ENCODE data around the gene LRRC61. TPM values are rescaled to one million over a fixed set of nuclear protein-coding genes. Genes with fewer than 3 reads are reported as not detected.

Gene LRRC61
- total RNA-seq, 1 donor from 2014 or later, result 3.0 TPM

GRCh38 chr7:150371131-150371995 lies 48.2 kb downstream of the LRRC61 start:
- DNase-seq, result no peak

GRCh38 chr7:150371996-150372270 lies 48.8 kb downstream of the LRRC61 start:
- no peak for DNase-seq

GRCh38 chr7:150372271-150373048 lies 49.3 kb downstream of the LRRC61 start:
- DNase-seq, result no peak

- no peak for DNase-seq
Measured at GRCh38 chr7:150373049-150373801, 50.1 kb downstream of the LRRC61 start.

GRCh38 chr7:150374026-150374425 lies 50.9 kb downstream of the LRRC61 start:
- DNase-seq, result no peak

- no peak for DNase-seq
Measured at GRCh38 chr7:150374472-150374871, 51.3 kb downstream of the LRRC61 start.

GRCh38 chr7:150375662-150376521 lies 52.7 kb downstream of the LRRC61 start:
- DNase-seq, result no peak

- no peak for DNase-seq
Measured at GRCh38 chr7:150376560-150376959, 53.4 kb downstream of the LRRC61 start.

GRCh38 chr7:150377196-150377595 lies 54.0 kb downstream of the LRRC61 start:
- DNase-seq, result no peak

- DNase-seq, result no peak
Measured at GRCh38 chr7:150377635-150378034, 54.5 kb downstream of the LRRC61 start.

- no peak for DNase-seq
Measured at GRCh38 chr7:150378115-150378852, 55.1 kb downstream of the LRRC61 start.

GRCh38 chr7:150378853-150379440 lies 55.8 kb downstream of the LRRC61 start, which contains the start of gene ZNF775:
Gene ZNF775, plus strand, starts transcription at chr7:150379330. Its CDS starts 9,141 bp downstream, at chr7:150388471.
- DNase-seq, result peak; percentile 90

- no peak for DNase-seq
Measured at GRCh38 chr7:150379441-150380379, 56.6 kb downstream of the LRRC61 start.

- no peak for DNase-seq
Measured at GRCh38 chr7:150380463-150380862, 57.3 kb downstream of the LRRC61 start.

GRCh38 chr7:150381096-150381495 lies 57.9 kb downstream of the LRRC61 start:
- DNase-seq, result no peak

- DNase-seq, result no peak
Measured at GRCh38 chr7:150381785-150382122, 58.6 kb downstream of the LRRC61 start.

GRCh38 chr7:150382123-150382843 lies 59.1 kb downstream of the LRRC61 start:
- DNase-seq, result no peak

GRCh38 chr7:150382844-150383225 lies 59.7 kb downstream of the LRRC61 start:
- no peak for DNase-seq

All from skin of body (tissue), 2 donors.